Thoracic aorta (tissue), 2 donors: ENCODE data around the gene SSUH2. TPM values are rescaled to one million over a fixed set of nuclear protein-coding genes. Genes with fewer than 3 reads are reported as not detected.

ENCODE experiments used
- ATAC-seq: fragments of 150-250 bp; one replicate; pipeline ENCODE4 v1.8.0; 2017; ENCODE audit warnings: low read depth; ENCODE audit not compliant: insufficient number of reproducible peaks, low FRiP score
- DNase-seq: peaks from one replicate; pipeline ENCODE4 v3.0.0-alpha.2; 2020; ENCODE audit warnings: low spot score
- H3K27ac ChIP-seq, 2 donors: fragments of 200-600 bp; sonication (generic); 1 replicate in 1 of 2; 2 replicates in 1 of 2; pipeline ENCODE4 v1.5.1; 2016; ENCODE audit warnings: mild to moderate bottlenecking in 2 of 2, moderate library complexity in 2 of 2
- H3K27me3 ChIP-seq: fragments of 200-600 bp; sonication (generic); replicated peaks from 2 replicates; pipeline ENCODE4 v1.6.0; 2016; ENCODE audit warnings: mild to moderate bottlenecking; ENCODE audit not compliant: insufficient read depth
- H3K36me3 ChIP-seq: fragments of 200-600 bp; sonication (generic); one replicate; pipeline ENCODE4 v1.5.1; 2016
- H3K4me1 ChIP-seq, 2 donors: fragments of 200-600 bp; sonication (generic); 1 replicate in 1 of 2; 2 replicates in 1 of 2; pipeline versions ENCODE4 v1.5.1 to v1.6.0; 2016; ENCODE audit warnings: low read depth in 2 of 2, mild to moderate bottlenecking in 1 of 2; ENCODE audit not compliant: control insufficient read depth in 1 of 2
- H3K4me3 ChIP-seq: fragments of 200-600 bp; sonication (generic); 2 replicates; pipeline ENCODE4 v1.5.1; 2016; ENCODE audit warnings: mild to moderate bottlenecking
- H3K9me3 ChIP-seq: fragments of 200-600 bp; sonication (generic); 2 replicates; pipeline ENCODE4 v1.5.1; 2016
- CTCF ChIP-seq: fragments of 200-600 bp; sonication (generic); IDR thresholded peaks from one replicate; pipeline ENCODE4 v1.5.1; 2019; ENCODE audit warnings: antibody characterized with exemption
- total RNA-seq, 2 donors: library from RNA; depleted of rRNA; stranded (reverse); fragments of >200 nt; gene quantifications; one replicate each; pipeline versions ENCODE4 v1.1.0 to v1.2.3, GENCODE V29; 2016

Gene SSUH2
- total RNA-seq, 2 donors from 2014 or later, result 0.14 TPM; not detected in 1

- ATAC-seq (no peak), DNase-seq (no peak)
- Histone ChIP-seq H3K36me3 (no peaks in the 10 kb centered on the region), H3K4me1 (peaks cover 0 to 21% of the 10 kb centered on the region in 2 donors), H3K27ac (no peak overlapping the region), H3K27me3 (no peaks in the 10 kb centered on the region), H3K4me3 (no peak overlapping the region), H3K9me3 (no peaks in the 10 kb centered on the region)
- no peak for TF ChIP-seq CTCF
Observed at GRCh38 chr3:8599146-8599545, 45.5 kb downstream of the SSUH2 start.

GRCh38 chr3:8597219-8597853 lies 47.3 kb downstream of the SSUH2 start:
- peaks cover 4 to 28% of the 10 kb centered on the region in 2 donors for H3K4me1 ChIP-seq
- no peak overlapping the region for H3K27ac ChIP-seq
- no peaks in the 10 kb centered on the region for H3K36me3 ChIP-seq
- no peak for ATAC-seq
- no peak for DNase-seq
- H3K9me3 ChIP-seq, result no peaks in the 10 kb centered on the region
- TF ChIP-seq CTCF, result no peak
- no peaks in the 10 kb centered on the region for H3K27me3 ChIP-seq
- no peak overlapping the region for H3K4me3 ChIP-seq

GRCh38 chr3:8596321-8597218 lies 48.0 kb downstream of the SSUH2 start:
- no peaks in the 10 kb centered on the region for H3K9me3 ChIP-seq
- H3K27me3 ChIP-seq, result no peaks in the 10 kb centered on the region
- H3K4me3 ChIP-seq, result no peak overlapping the region
- no peaks in the 10 kb centered on the region for H3K36me3 ChIP-seq
- H3K27ac ChIP-seq, result no peak overlapping the region
- DNase-seq (no peak), ATAC-seq (no peak)
- peaks cover 4 to 28% of the 10 kb centered on the region in 2 donors for H3K4me1 ChIP-seq
- TF ChIP-seq CTCF, result no peak

- Histone ChIP-seq H3K9me3 (no peaks in the 10 kb centered on the region), H3K4me3 (no peak overlapping the region), H3K36me3 (no peaks in the 10 kb centered on the region), H3K4me1 (peaks cover 4 to 28% of the 10 kb centered on the region in 2 donors), H3K27me3 (no peaks in the 10 kb centered on the region), H3K27ac (no peak overlapping the region)
- ATAC-seq (no peak), DNase-seq (no peak)
- TF ChIP-seq CTCF, result no peak
Observed at GRCh38 chr3:8595695-8596115, 48.9 kb downstream of the SSUH2 start.

- H3K27ac ChIP-seq, result no peak overlapping the region
- ATAC-seq, result no peak
- H3K9me3 ChIP-seq, result no peaks in the 10 kb centered on the region
- H3K4me1 ChIP-seq, result peaks cover 4 to 28% of the 10 kb centered on the region in 2 donors
- H3K27me3 ChIP-seq, result no peaks in the 10 kb centered on the region
- no peak overlapping the region for H3K4me3 ChIP-seq
- no peak for TF ChIP-seq CTCF
- DNase-seq, result no peak
- H3K36me3 ChIP-seq, result no peaks in the 10 kb centered on the region
Observed at GRCh38 chr3:8595252-8595651, 49.3 kb downstream of the SSUH2 start.
